Activated naive CD4-positive, alpha-beta T cell (primary cell): ENCODE data around the gene PRKCSH.
A peak's percentile ranks its signal among the peaks of the same experiment; 100 is the strongest.
"Not testable (repeated sequence)": the region's sequence is repeated elsewhere in the genome, so short reads cannot be mapped to it uniquely, and the experiment has no call there.

ENCODE experiments used
- DNase-seq, 4 experiments: peaks; one replicate each; lab custom pipeline; 2025; lab: John Stamatoyannopoulos, UW

Gene PRKCSH, protein sequence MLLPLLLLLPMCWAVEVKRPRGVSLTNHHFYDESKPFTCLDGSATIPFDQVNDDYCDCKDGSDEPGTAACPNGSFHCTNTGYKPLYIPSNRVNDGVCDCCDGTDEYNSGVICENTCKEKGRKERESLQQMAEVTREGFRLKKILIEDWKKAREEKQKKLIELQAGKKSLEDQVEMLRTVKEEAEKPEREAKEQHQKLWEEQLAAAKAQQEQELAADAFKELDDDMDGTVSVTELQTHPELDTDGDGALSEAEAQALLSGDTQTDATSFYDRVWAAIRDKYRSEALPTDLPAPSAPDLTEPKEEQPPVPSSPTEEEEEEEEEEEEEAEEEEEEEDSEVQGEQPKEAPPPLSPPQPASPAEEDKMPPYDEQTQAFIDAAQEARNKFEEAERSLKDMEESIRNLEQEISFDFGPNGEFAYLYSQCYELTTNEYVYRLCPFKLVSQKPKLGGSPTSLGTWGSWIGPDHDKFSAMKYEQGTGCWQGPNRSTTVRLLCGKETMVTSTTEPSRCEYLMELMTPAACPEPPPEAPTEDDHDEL

DNA sequence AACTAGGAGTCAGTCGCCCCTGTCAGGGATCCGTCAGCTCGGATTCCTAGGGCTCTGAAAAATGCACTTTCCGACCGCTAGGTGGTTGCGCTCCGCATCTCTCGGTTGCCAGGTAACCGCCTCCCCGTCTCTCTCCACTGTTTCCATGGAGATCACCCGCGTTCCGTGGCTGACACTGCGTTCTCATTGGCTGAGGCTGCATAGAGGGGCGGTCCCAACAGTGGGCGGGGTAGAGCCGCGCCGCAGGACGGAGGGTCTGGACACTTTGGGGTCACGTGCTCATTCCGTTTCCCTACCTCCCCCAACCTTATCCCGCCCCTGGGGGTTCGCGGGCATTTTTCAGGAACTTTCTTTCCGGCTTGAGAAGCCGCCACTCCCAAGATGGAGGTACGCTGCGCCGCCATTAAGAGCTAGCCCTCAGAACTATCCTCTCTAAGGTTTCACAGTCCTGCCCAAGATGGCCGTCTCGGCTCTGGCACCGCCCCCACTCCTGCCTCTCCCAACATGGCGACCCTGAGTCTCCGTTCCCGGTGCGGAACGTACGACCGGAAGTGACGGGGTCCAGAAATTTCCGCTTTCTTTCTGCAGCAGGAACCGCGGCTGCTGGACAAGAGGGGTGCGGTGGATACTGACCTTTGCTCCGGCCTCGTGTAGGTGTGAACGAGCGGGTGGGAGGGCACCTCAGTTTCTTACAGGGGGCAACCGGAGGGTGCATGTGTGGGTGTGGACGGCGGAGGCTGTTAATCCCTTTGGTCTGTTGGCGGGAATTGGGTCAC is at the start of gene PRKCSH, which contains the start of gene ODAD3:
Gene PRKCSH, plus strand, starts transcription at position 579 of the 776 bp plus-strand sequence. CDS start 483 bp downstream, outside the sequence.
Gene ODAD3, minus strand, starts transcription at position 65 of the 776 bp plus-strand sequence. CDS start 105 bp downstream, outside the sequence.
- peak; percentile 90 to 99 (median 98) for DNase-seq

DNA sequence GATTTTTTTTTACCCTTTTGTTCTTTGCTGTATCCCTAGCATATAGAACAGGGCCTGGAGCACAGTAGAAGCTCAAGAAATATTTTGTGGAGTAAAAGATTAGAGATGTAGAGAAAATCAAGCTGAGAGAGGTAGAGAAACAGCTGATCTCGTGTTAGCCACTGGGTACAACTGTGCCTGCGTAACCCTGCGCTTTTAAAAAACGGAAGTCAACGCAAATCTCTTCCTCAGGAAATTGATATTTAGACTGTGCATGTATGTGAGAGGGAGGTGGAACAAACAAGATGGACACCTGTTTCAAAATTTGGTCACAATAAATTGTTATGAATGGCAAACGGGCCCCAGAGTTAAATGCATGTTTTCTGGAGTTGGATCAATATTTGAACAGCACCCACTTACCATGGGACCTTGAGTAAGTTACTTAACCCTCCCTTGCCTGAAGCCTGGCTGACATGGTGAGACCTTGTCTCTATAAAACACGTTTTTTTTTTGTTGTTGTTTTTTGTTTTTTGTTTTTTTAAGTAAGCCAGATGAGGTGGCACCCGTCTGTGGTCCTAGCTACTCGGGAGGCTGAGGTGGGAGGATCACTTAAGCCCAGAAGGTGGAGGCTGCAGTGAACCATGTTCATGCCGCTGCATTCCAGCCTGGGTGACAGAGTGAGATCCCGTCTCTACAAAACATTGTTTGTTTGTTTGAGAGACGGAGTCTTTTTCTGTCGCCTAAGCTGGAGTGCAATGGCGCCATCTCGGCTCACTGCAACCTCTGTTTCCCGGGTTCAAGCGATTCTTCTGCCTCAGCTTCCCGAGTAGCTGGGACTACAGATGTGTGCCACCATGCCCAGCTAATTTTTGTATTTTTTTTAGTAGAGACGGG is 48.0 kb upstream of the PRKCSH start:
- no peak for DNase-seq

DNA sequence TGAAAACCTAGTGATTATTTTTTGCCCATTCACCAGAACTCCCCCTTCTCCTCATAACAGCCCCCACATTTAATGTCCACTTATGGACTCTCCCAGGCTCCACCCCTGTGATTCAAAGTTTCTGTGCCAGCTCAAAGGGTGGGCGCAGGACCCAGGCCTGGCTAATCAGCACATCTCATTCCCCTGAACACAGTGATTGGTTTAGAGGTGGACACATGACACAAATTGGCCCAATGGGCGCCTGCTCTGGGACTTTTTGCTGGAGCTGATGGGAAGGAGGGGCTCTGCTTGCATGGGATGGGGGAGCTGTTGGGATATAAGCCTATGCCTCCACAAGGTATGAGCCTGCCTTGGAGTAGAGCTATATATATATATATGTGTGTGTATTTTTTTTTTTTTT is 45.1 kb upstream of the PRKCSH start:
- no peak for DNase-seq

DNA sequence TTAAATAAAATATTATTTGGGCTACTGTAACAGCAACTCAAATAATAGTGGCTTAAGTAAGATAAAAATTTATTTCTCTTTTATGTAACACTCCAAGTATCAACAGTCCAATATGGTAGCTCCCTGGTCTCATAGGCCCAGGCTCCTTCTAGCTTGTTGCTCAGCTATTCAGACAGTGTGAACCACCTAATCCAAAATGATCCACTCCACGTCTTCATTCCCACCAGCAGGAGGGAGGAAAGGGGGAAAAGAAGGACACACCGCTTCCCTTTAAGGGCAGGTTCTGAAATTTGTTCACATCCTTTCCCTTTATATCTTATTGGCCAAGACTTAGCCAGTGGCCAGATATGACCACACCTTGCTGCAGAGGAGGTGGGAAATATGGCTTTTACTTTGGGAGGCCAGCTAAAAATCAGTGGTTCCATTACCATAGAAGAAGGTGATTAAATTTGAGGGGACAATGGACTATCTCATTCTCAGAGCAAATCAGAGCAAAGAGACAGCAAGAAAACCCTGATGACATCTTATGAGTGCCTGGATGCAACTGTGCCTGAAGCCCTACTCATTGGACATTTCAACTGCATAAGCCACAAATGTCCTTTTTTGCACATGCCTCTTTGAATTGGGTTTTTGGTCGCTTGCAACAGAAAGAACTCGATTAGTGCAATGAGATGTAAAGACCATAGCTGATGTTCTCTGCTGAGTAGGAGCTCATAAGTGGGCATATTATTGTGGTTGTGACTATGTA is 44.3 kb upstream of the PRKCSH start:
- no peak for DNase-seq

GRCh38 chr19:11397089-11397610 is 38.3 kb upstream of the PRKCSH start:
- no peak for DNase-seq

DNA sequence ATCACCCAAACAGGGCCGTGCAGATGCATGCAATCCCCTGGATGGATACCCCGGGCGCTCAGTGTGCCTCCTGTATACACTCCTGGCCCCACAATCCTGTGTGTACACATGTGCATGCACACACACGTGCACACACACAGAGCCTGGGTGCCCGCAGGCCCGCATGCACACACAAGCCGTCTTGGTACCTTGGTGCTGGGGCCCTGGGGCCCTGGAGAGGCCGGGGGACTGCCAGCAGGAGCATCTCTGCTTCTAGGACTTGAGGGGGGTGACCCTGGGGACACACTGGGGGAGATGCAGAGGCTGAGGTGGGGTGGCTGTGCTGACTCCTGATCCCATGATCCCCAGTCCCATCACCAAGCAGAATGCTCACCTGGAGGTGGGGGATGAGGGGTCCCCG is 35.8 kb upstream of the PRKCSH start:
- no peak for DNase-seq

- DNase-seq, result no peak
Measured at GRCh38 chr19:11400798-11401197, 34.6 kb upstream of the PRKCSH start.

DNA sequence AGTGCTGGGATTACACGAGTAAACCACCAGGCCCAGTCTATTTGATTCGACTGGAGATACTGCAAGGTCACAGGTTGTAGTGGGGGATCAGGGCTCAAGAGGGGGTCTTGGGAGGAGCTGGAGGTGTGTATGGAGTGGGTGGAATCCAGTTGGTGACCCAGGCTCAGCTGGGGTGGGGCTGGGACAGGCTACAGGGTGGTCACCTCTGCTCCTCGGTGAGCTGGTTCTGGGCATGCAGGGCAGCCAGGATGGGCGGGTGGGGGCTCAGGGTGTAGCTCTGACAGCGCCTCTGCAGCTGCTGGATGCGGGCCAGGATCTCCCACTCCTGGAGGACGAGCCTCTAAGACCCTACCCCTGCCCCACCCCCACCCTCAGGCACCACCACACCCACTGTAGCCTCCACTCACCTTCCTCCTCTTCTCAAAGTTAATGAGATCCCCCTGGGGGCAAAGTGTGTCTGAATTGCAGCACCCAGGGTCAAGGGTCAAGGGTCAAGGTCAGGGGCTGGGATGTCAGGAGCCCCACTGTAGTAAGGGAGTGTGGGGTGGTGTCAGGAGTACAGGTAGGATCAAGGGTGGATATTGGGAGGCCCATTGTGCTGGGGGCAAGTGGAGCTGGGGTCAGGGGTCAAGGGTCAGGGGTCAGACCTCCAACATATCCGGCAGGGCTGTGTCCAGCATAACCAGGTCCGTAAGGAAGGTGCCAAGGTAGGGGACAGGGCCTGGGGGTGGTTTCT is 33.5 kb upstream of the PRKCSH start:
- no peak for DNase-seq

DNA sequence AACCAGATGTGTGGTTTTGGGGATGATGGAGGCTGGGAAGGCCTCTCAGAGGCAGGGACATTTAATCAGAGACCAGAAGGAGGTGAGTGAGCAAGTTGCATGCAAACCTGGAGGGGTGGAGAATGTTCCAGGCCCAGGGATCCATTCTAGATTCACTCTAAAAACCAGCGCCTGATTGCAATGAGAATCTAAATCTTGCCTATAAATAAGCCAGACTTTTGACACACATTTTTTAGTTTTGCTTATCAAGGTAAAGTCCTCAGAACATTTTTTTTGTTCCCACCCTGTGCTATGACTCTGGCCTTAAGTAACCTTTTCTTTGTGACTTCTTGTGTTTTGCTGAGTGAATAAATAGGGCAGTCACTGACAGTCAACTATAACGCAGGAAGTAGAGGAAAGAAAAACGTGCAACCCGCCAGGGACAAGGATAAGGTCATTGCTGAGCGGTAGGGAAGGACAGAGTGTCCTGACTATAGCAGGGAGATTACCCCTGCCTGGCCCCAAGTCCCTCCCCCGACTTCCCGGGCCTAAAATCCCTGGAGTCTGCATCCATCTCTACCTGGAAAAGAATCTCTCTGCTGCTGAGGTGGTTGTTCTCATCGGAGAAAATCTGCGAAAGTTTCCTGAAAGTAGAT is 30.7 kb upstream of the PRKCSH start:
- DNase-seq, result no peak

DNA sequence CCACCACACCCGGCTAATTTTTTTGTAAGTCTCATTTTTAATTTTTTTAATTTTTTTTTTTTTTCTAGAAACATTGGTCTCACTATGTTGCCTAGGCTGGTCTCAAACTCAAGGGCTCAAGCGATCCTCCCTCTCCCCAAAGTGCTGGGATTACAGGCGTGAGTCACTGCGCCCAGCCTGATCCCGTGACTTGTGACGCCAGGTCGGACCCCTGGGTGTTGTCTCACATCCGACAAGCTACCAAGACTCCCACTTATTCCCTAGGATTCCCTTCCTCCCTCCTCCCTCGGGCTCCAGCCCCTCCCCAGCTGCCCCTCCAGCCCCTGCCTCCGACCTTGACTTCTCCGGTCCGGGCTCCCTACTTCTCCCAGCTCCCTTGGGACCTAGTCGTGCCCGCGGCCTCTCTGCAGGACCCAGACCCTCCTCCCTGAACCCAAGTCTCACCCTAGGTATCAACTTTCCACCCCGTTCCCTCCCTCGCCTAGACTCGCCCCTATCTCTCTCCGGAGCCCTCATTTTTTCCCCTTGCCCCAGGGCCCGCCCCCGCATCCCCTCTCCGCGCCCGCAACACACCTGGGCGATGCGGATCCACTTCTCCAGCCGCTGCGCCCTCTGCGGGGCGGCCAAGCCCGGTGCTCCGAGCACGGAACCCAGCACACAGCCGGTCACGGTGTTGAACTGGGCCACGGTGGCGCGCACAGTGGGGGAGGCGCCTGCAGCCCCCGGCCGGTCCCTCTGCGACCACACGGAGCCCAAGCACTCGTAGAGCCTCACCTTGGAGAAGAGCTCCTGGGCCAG is 29.4 kb upstream of the PRKCSH start:
- DNase-seq, result peak in 1 of 4 experiments; percentile 30

DNA sequence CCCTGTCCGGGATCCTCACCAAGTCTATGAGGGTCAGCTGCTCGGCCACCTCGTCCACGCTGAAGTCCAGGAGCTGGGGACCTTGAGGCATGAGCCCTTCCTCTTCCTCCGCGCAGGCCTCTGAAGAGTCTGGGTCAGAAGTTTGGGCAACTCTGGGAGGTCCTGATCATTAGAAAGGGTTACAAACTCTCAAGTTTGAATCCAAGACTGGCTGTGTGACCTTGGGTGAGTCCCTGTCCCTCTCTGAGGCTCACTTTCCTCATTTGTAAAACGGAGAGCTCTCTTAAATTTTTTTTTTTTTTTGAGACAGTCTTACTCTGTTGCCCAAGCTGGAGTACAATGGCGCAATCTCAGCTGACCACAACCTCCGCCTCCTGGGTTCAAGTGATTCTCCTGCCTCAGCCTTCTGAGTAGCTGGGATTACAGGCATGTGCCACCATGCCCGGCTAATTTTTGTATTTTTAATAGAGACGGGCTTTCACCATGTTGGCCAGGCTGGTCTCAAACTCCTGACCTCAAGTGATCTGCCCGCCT is 28.7 kb upstream of the PRKCSH start:
- DNase-seq, result not testable (repeated sequence)

DNA sequence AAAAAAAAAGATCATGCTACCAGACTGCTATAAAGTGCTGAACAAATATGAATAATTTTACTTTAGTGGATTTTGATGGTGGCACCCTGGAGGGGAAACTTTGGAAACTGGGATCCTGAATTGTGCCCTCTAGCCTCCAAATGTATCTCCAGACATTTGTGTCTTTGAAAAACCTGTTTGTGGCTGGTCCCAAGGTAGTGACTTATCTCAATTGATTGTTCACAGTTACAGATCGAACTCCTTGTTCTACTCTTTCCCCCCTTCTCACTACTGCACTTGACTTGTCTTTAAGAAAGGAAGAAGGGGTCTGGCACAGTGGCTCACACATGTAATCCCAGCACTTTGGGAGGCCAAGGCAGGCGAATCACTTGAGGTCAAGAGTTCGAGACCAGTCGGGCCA is 26.8 kb upstream of the PRKCSH start:
- DNase-seq, result no peak

DNA sequence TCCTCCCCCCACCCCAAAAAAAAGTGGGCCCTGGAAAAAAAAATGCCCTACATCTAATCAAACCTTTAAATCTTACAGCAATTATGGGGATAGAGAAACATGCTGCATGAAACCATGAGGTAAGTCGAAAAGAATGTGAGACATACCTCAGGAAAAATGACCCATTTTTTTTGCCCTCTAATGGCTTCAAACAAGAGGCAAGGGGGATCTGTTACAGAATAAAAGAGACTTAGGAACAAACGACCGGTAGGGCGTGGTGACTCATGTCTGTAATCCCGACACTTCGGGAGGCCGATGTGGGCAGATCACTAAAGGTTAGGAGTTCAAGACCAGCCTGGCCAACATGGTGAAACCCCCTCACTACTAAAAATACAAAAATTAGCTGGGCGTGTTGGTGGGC is 24.8 kb upstream of the PRKCSH start:
- no peak for DNase-seq

- DNase-seq, result no peak
Measured at GRCh38 chr19:11414544-11414943, 20.9 kb upstream of the PRKCSH start.

DNA sequence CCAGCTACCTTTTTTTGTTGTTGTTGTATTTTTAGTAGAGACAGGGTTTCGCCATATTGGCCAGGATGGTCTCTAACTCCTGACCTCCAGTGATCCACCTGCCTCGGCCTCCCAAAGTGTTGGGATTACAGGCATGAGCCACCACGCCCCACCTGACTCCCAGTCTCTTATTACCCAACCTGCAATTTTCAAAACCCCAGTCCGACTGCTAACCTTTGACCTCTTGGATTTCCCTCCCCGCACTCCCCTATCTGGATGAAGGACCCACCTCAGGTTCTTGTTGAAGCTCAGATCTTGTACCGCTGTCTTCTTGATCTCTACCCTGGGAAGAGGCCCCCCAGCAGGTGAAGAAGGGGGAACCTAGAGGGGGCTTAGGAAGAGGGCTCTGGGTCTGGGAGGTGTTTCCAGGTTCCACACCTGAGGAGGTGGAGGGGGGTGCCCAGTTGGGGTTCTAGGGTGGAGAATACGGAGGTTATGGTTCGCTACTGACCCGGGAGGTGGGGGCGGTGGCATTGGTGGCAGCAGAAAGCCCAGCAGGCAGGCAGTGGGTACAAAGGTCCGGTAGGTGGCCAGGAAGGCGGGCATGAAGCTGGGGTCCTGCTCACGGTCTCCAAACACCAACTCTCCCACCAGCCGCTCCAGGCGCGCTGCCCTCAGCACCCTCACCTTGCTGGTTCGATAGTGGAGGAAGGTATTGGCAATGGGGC is 18.9 kb upstream of the PRKCSH start:
- no peak for DNase-seq

DNA sequence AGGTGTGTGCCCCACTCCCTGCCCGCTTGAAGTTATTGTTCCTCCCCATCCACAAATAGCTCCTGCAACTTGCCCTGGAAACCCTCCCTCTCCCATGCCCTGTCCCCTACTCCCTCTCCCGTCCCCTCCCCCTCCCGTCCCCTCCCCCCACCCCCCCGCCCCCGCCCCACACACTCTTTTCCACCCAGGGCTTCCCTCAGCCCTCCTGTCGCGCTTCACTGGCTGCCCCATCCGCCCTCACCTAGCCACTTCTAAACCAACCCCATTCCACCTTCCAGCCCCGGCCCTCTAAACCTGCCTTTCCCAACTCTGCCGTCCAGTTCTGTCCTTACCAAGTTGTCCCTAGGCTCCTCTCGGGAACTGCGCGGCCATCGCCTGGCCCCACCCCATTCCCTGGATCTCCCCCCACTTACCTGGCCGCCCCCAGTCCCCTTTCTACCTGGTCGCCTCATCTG is 17.3 kb upstream of the PRKCSH start:
- DNase-seq, result no peak
